GM21528 (cell line): Measurements from ENCODE around the gene HOXB7.

Experiments
- ATAC-seq: cut with Tn5 transposase; IDR thresholded peaks from one replicate; pipeline ENCODE4 v1.9.1; 2021; ENCODE audit warnings: mild to moderate bottlenecking, moderate library complexity; ENCODE audit not compliant: unreplicated experiment, low FRiP score

Gene HOXB7

GRCh38 chr17:48586355-48587258, 24.2 kb downstream of the HOXB7 start:
- no peak for ATAC-seq

DNA sequence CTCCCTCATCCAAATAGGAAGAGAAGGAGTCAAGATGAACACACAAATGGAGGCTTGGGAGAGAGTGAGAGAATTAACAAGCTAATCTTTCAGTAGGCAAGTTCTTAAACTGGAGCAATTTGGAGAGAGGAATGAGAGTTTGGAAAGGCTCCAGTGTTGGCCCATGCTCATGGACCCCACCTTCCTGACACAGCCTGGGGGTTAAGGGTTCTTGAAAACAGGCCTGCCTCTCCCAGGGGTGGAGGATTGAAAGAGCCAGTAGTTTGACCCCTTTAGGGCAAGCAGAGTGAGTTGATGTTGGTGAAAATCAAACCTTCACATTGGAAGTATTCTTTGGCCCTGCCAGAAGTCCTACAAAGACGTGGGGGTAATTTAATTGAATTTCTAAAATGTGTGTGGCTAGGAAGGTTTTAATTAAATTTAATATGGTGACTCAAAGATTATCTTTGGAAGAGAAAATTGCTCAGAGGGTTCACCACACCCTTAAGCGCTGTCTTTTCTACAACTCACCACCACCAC, 26.5 kb downstream of the HOXB7 start:
- no peak for ATAC-seq

GRCh38 chr17:48583708-48584222, 27.1 kb downstream of the HOXB7 start:
- ATAC-seq: no peak

- no peak for ATAC-seq
Observed at GRCh38 chr17:48582750-48583069, 28.1 kb downstream of the HOXB7 start.

DNA sequence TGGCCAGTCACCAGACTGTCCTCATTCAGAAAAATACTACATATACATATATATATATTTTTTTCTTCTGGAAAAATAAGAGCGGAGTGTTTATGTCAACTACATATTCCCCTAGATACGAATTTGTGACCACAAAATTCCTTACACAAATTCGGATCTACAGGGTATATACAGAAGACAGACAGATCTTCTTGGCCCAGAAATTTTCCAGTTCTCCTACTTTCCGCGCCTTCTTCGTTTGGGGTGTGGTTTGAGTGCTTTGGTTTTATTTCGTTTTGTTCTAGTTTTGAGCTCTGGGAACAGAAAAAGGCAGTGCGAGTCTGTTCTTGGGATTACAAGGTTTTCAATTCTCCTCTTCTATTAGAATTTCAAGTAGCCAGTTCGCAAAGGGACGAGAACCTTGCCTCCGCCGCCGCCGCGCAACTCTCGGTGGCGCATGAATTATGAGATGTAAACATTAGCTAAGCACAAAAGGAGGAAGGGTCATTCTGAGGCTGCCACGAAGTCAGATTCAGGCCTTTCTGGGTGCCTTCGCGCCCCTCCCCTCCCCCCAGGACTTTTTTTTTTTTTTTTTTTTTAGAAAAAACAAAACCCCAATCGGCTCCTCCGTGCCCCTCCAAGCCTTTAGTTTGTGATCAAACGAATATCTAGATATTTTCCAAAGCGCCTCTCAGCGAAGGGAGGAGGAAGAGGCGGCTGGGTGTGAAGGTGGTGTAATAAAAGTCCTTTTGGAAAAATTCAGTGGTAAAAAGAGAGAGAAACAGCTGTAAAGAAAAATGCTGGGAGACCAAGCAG, 30.9 kb downstream of the HOXB7 start:
- no peak for ATAC-seq

DNA sequence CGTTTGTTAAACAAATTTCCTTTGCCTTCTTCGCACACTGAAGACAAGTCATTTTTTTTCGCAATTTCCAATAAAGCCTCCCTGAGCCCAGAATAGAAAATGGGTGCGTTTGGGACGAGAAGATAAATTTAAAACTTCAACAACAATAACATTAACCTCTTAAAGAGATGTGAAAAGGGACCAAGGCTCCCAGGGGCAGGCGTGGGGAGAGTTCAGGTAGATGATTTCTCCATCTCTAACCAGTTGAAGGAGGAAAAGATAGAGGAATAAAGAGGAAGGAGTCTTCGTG, 31.4 kb downstream of the HOXB7 start:
- no peak for ATAC-seq

DNA sequence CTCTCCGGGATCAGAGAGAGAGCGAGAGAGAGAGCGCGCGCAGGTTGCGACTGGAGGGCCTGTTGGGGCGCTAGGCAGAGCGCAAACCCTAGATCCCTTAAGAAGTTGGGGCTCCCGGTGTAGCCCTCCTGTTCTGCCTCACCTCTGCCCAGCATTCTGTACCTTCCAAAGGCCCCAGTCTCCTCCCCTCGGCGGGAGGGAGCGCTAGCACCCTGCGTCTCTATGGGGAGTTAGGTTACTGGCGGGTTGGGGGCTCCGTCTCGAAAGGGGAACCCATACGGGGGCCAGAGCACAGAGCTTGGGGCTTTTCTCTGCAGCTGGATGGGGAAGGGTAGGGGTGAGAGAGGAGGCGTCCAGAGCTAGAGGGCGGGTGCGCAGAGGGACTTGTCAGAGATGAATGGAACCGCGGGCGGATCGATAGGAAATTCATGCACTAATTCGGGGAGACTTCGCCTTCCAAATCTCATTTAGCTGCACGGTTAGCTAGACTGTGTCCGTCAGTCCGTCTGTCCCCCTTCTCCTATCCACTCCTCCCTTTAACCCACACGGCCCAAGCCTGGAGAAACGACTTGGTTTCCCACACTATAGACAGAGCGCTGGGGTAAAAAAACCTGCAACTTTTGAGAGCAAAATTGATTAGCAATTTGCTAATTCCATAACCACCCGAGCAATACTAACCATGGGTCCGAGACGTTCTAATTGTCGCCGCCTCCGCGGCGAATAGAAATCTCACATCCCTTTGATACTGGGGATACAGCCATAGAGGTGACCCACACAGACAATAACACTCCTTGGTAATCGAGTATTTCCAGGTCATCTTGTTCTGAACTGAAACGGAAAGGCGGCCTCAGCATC, 32.0 kb downstream of the HOXB7 start:
- peak; percentile 34 for ATAC-seq

GRCh38 chr17:48577946-48578615, 32.7 kb downstream of the HOXB7 start, which contains the start of gene HOXB4:
TSS of gene HOXB4 (minus strand) at chr17:48578350. CDS start at chr17:48578319, 31 bp downstream.
- peak; percentile 71 for ATAC-seq

DNA sequence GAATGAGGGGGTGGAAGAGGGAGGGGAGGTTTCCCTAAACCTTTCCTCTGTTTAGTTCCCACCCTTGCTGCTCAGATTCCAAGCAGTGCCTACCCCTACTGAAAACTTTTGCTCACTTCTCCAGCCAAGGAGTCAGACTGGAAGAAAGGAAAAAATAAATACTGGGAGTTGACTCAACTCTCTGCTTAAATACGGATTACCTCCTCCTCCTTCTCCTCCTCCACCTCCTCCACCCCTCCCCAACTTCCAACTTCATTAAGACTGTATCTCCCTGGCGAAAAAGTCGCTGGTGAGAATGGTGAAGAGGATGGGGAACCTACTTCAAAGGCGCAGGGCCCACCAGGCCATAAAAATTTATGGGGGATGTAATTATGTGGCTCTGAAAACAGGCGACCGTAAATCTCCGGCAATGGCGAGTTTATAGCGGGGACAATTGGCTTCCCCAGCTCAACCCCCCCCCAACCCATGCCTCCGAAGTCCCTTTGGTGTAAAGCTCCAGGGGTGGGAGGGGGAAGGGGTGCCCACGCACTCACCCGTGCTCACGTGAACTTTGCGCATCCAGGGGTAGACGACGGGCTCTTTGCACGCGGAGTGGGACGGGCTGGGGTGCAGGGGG, 33.4 kb downstream of the HOXB7 start:
- ATAC-seq: peak; percentile 6

DNA sequence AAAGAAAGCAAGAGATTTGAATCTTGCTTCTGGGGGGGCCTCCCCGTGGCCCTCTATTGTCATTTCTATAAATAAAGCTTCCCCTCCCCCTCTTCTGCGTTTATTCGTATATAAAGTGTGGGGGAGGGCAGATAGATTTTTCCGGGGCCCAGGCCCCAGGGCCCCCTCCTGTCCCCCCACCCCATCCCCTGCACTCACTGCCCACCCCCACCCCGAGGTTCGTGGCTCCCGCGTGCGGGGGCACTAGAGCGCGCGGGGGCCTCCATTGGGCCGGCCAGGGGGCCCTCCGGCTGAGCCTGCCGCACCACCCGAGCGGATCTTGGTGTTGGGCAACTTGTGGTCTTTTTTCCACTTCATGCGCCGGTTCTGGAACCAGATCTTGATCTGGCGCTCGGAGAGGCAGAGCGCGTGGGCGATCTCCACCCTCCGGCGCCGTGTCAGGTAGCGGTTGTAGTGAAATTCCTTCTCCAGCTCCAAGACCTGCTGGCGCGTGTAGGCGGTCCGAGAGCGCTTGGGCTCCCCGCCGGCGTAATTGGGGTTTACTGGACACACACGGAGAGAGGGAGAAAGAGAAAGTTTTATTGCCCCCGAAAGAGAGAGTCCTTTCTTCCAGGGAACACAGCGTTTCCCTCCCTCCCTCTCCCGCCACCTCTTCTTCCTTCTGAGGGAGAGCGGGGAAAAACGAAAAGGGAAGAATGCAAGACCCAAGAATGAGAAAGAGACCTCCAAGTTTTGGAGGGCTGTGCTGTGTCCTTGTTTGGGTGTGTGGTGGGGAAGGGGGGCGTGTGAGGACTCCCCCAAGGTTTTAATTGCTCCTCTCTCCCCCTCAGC, 34.1 kb downstream of the HOXB7 start:
- no peak for ATAC-seq

- no peak for ATAC-seq
Observed at GRCh38 chr17:48575673-48576478, 34.9 kb downstream of the HOXB7 start.

- ATAC-seq: no peak
Observed at GRCh38 chr17:48575066-48575582, 35.7 kb downstream of the HOXB7 start.

GRCh38 chr17:48574505-48575065, 36.2 kb downstream of the HOXB7 start:
- ATAC-seq: no peak

DNA sequence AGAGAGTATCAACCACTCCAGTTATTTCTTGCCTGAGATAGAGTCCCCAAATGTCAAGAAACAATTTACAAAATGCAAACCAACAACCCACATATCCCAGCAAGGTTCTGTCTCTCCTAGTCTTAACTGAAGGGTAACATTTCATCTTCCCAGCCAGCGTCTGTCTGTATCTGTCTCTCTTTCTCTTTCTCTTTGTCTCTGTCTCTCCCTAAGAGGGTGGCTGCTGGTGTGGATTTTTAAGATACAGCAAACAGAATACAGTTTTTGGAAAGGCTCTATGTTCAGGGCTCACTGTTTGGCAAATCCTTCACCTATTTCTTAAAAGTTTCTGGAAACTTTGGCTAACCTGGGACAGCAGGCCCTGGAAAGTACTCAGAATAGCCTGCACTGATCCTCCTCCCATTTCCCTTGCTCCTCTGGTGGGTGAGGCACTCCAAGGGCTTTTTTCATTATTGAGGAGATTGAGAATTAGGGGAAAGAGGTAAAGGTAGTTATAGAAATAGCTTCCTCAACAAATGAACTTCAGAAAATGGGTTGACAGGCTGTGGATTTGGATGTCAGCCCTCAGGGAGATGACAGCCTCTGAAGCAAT, 38.9 kb downstream of the HOXB7 start:
- no peak for ATAC-seq

DNA sequence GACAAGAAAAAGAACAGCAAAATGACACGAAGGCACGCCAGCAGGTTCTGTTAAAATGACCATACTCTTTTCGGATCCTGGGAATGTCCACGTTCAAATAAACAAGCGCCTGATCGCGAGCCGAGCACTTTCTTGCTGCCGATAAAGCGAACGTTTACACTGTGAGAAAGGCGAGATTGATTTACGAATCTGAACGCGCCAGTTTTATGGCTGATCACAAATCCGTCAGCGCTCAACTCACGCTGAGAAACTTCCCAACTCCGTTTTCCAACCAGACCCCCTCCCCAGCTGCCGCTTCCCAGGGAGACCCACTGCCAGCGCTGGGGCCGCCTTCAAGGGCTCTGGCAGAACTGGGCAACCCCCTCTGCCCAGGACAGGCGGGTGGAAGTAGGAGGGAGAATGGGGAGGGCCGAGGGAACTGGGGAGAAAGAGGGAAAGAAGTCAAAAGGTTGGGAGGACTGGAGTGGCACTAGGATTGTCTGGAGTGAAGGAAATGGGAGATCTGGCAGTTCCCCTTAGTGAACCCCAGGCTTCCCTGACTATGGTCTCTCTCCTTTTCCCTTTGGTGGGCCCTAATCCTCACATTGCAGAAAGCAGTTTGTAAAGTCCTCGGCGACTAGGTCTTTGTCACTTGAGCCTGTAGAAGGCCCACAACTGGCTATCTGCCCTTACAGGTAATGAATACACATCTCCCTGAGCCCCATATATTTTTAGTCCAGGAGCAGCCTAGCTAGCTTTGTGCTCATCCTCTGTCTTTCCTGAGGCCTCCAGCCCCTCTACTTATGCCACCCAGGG, 39.6 kb downstream of the HOXB7 start:
- ATAC-seq: no peak
